WERI-Rb-1 (cell line): ENCODE measurements around the gene SCUBE3.

Experiments
- DNase-seq: peaks from one replicate; pipeline ENCODE4 v3.0.0-alpha.2; 2020
- H3K27ac ChIP-seq: fragments of 250-450 bp; sonication (Bioruptor Pico); 2 replicates; pipeline ENCODE4 v1.5.1; 2020; ENCODE audit warnings: mild to moderate bottlenecking, moderate library complexity
- H3K27me3 ChIP-seq: fragments of 250-450 bp; sonication (Bioruptor Pico); 2 replicates; pipeline ENCODE4 v1.5.1; 2021; ENCODE audit warnings: mild to moderate bottlenecking, low read depth, moderate library complexity; ENCODE audit not compliant: insufficient read depth, severe bottlenecking
- H3K36me3 ChIP-seq: fragments of 250-450 bp; sonication (Bioruptor Pico); 2 replicates; pipeline ENCODE4 v1.5.1; 2020; ENCODE audit warnings: mild to moderate bottlenecking, moderate library complexity
- H3K4me3 ChIP-seq: 2 replicates; pipeline ENCODE4 v1.5.1; 2011; ENCODE audit warnings: low read depth, mild to moderate bottlenecking, control low read depth, low read length
- H3K9me3 ChIP-seq: fragments of 250-450 bp; sonication (Bioruptor Pico); 2 replicates; pipeline ENCODE4 v1.5.1; 2021; ENCODE audit warnings: mild to moderate bottlenecking, moderate library complexity; ENCODE audit not compliant: severe bottlenecking
- TF ChIP-seq, protein P1 (sequence below): IDR thresholded peaks from 2 replicates; pipeline ENCODE4 v1.5.1; 2011; ENCODE audit warnings: low read depth, mild to moderate bottlenecking, control low read depth, inconsistent platforms, low read length

SCUBE3 gene

DNA sequence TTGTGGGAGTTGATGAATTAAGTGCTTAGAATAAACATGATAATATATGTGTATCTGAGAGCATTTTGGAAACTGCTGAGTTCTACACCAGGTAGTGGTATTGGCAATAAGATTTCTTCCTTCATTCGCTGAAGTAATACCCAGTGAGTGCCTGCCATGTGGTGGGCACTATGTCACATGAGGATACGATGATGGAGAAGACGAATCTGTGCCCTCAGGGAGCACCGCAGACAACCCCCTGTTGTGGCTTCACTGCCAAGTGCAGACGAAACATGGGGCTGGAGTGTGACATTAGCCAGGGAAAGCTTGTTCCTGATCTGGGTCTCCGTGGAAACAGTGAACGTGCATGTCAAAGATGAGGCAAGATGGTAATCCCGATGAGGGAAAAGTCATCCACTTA lies 53.7 kb downstream of the SCUBE3 start:
- H3K4me3 ChIP-seq, result no peak overlapping the region
- DNase-seq, result no peak

DNA sequence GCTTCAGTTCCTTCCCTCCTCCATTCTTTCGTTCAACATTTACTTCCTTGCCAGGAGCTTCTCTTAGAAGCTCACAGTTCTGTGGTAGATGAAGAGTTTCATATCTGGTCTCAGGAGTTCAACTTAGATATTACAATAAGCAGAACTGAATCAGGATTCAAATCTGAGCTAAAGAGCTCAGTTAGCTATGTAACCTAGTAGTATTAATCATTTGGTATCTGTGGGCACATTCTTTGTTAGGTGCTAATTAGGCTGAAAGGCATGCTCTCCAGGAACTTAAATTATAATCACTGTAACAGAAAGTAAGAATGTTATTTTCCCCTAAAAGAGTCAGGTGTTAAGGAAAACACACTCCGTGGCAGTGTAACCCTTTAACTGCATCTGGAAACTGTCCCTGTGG lies 54.1 kb downstream of the SCUBE3 start:
- Histone ChIP-seq H3K27me3 (no peaks in the 10 kb centered on the region), H3K9me3 (no peaks in the 10 kb centered on the region), H3K4me3 (no peak overlapping the region), H3K36me3 (peaks cover 23% of the 10 kb centered on the region), H3K27ac (no peak overlapping the region)
- TF ChIP-seq, protein P1, sequence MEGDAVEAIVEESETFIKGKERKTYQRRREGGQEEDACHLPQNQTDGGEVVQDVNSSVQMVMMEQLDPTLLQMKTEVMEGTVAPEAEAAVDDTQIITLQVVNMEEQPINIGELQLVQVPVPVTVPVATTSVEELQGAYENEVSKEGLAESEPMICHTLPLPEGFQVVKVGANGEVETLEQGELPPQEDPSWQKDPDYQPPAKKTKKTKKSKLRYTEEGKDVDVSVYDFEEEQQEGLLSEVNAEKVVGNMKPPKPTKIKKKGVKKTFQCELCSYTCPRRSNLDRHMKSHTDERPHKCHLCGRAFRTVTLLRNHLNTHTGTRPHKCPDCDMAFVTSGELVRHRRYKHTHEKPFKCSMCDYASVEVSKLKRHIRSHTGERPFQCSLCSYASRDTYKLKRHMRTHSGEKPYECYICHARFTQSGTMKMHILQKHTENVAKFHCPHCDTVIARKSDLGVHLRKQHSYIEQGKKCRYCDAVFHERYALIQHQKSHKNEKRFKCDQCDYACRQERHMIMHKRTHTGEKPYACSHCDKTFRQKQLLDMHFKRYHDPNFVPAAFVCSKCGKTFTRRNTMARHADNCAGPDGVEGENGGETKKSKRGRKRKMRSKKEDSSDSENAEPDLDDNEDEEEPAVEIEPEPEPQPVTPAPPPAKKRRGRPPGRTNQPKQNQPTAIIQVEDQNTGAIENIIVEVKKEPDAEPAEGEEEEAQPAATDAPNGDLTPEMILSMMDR, result no peak
- DNase-seq, result no peak

More for the DNA sequence above, 53.7 kb downstream of the SCUBE3 start:
- Histone ChIP-seq H3K27ac (no peak overlapping the region), H3K36me3 (peaks cover 23% of the 10 kb centered on the region), H3K27me3 (no peaks in the 10 kb centered on the region), H3K9me3 (no peaks in the 10 kb centered on the region)
- TF ChIP-seq, protein P1, result no peak

DNA sequence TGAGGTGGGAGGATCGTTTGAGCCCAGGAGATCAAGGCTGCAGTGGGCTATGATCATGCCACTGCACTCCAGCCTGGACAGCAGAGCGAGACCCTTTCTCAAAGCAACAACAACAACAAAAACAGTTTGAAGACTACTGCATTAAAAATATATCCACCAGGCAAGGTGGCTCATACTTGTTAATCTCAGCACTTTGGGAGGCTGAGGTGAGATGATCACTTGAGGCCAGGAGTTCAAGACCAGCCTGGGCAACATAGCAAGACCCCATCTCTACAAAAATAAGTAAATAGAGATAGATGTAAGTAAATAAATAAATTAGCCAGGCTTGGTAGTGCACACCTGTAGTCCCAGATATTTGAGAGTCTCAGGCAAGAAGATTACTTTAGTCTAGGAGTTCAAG lies 58.2 kb downstream of the SCUBE3 start:
- H3K27me3 ChIP-seq, result no peaks in the 10 kb centered on the region
- H3K4me3 ChIP-seq, result no peak overlapping the region

DNA sequence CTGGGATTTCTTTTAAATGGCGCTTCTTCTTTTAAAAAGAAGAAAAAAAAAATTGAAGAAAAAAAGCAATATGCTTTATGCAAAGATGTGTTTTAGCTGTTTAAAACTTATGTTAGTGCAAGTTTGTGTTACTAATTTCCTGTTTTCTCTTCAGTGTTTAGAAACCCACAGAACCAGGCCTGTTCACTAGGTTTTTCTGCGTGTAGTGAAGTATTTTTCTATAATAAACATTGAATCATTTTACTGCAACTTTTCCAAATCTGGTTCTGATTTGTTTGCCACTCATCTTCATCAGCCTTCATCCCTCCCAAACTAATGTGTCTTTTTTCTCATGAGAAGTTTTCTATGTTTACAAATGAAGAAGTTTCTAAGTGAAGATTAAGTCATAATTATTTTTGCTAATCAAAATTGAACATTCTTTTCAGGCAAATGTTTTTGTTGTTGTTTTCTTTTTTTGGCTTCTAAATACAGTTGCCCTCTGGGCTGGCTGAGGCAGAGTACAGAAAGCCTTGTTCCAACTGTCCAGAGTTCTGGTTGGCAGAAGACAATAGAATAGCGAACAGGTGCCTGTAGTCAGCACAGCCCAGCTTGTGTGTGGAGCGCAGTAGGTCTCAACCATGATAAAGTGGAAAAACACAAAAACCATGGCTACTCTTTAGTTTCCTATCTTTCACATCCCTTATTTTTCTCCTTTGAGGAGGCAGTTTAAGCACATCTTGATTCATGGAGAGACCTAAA lies 60.2 kb downstream of the SCUBE3 start:
- DNase-seq, result no peak
- Histone ChIP-seq H3K36me3 (peaks cover 27% of the 10 kb centered on the region), H3K27me3 (no peaks in the 10 kb centered on the region), H3K9me3 (no peaks in the 10 kb centered on the region), H3K4me3 (no peak overlapping the region), H3K27ac (no peak overlapping the region)
- TF ChIP-seq, protein P1, result no peak

More for the DNA sequence above, 58.2 kb downstream of the SCUBE3 start:
- DNase-seq, result no peak
- no peaks in the 10 kb centered on the region for H3K9me3 ChIP-seq
- TF ChIP-seq, protein P1, result no peak
- H3K27ac ChIP-seq, result no peak overlapping the region
- peaks cover 26% of the 10 kb centered on the region for H3K36me3 ChIP-seq

DNA sequence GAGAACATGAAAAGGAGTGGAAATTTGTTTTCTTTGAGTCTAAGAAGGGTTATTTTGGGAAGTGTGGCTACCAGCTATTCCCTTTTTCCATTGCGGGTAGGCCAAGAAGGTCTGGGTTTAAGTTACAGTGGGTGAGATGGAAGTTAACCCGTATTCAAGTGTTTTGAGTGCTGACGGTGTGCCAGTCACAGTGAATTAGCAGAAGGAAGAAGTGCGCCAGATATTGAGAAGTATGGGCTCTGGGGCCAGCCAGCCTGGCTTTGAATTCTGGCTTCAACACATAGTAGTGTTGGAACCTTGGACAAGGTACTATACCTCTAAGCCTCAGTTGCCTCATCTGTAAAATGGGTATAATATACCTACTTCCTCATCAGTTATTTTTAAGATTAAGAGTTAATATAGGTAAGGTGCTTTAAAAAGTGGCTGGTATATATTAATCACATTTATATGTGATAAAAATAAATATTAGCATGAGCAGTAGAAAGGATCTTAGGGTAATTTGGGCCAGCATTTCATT lies 62.0 kb downstream of the SCUBE3 start:
- H3K9me3 ChIP-seq, result no peaks in the 10 kb centered on the region
- no peak overlapping the region for H3K27ac ChIP-seq
- H3K4me3 ChIP-seq, result no peak overlapping the region
- H3K36me3 ChIP-seq, result peaks cover 15% of the 10 kb centered on the region
- TF ChIP-seq, protein P1, result no peak
- no peak for DNase-seq
- H3K27me3 ChIP-seq, result no peaks in the 10 kb centered on the region

DNA sequence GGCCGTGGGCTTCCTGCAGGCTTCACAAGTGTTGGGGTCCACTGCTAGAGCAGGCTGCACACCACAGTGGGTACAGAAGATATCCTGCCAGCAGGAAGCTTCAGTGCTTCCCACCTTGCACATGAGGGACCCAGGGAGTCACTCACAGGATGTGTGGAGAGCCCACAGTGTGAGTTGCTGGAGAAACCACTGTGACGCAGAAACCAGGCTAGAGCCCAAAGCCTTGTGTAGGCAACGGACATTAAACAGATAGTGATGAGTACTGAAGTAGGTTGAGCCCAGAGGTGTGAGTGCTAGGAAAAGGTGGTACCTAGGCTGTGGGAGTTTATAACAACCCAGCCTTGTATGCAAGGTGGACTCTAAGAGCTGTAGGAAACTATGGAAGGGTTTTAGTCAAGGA lies 65.0 kb downstream of the SCUBE3 start:
- no peak overlapping the region for H3K27ac ChIP-seq
- H3K9me3 ChIP-seq, result no peaks in the 10 kb centered on the region
- no peaks in the 10 kb centered on the region for H3K27me3 ChIP-seq
- no peak overlapping the region for H3K4me3 ChIP-seq
- TF ChIP-seq, protein P1, result no peak
- DNase-seq, result no peak
- H3K36me3 ChIP-seq, result peaks cover 37% of the 10 kb centered on the region
